SH-SY5Y (cell line): ENCODE measurements around the gene ZACN.

ENCODE experiments used
- GATA2 ChIP-seq: IDR thresholded peaks from 2 replicates; pipeline ENCODE4 v1.6.1; 2011; ENCODE audit warnings: mild to moderate bottlenecking, low read depth, low read length
- GATA3 ChIP-seq: IDR thresholded peaks from 2 replicates; pipeline ENCODE4 v1.6.1; 2011; ENCODE audit warnings: low read depth, mild to moderate bottlenecking, low read length, moderate library complexity

- TF ChIP-seq GATA2 (no peak), GATA3 (no peak)
Observed at GRCh38 chr17:76032780-76033108, 46.2 kb upstream of the ZACN start.
